Neural cell (in vitro differentiated cells): ENCODE data around the gene TMEM255B. TPM values are rescaled to one million over a fixed set of nuclear protein-coding genes. Genes with fewer than 3 reads are reported as not detected.

Experiments
- H2AFZ ChIP-seq: fragments of 200-600, 300-800 bp; sonication (generic), shearing (Covaris generic); 2 replicates; pipeline ENCODE4 v1.6.0; 2014; ENCODE audit warnings: low read depth, mild to moderate bottlenecking, antibody characterized with exemption, low read length, moderate library complexity
- H3F3A ChIP-seq: fragments of 200-600 bp; shearing (Covaris generic); 2 replicates; pipeline ENCODE4 v1.6.1; 2016; ENCODE audit warnings: mild to moderate bottlenecking, moderate library complexity, mixed read lengths, antibody characterized with exemption, low read length; ENCODE audit not compliant: insufficient read depth, poor library complexity, severe bottlenecking
- H3K27ac ChIP-seq: fragments of 200-600, 300-800 bp; sonication (generic), shearing (Covaris generic); 2 replicates; pipeline ENCODE4 v1.5.1; 2014; ENCODE audit warnings: mild to moderate bottlenecking, low read length, moderate library complexity
- H3K27me3 ChIP-seq: fragments of 300-800, 200-600 bp; sonication (generic), shearing (Covaris generic); 2 replicates; pipeline ENCODE4 v1.6.0; 2014; ENCODE audit warnings: mild to moderate bottlenecking, low read depth, low read length, moderate library complexity; ENCODE audit not compliant: insufficient read depth
- H3K36me3 ChIP-seq: fragments of 300-800, 200-600 bp; sonication (generic), shearing (Covaris generic); 2 replicates; pipeline ENCODE4 v1.5.1; 2014; ENCODE audit warnings: mild to moderate bottlenecking, antibody characterized with exemption, low read length, moderate library complexity; ENCODE audit not compliant: insufficient read depth
- H3K4me2 ChIP-seq: fragments of 300-800, 200-600 bp; sonication (generic), shearing (Covaris generic); 2 replicates; pipeline ENCODE4 v1.6.0; 2014; ENCODE audit warnings: mild to moderate bottlenecking, low read length
- H3K4me3 ChIP-seq: fragments of 300-800, 200-600 bp; sonication (generic), shearing (Covaris generic); 2 replicates; pipeline ENCODE4 v1.5.1; 2014; ENCODE audit warnings: mild to moderate bottlenecking, low read length, moderate library complexity
- H3K79me2 ChIP-seq: fragments of 200-600 bp; shearing (Covaris generic); replicated peaks from 2 replicates; pipeline ENCODE4 v1.6.0; 2014; ENCODE audit warnings: mild to moderate bottlenecking, low read length, moderate library complexity; ENCODE audit not compliant: insufficient read depth
- H3K9ac ChIP-seq: fragments of 300-800, 200-600 bp; sonication (generic), shearing (Covaris generic); 2 replicates; pipeline ENCODE4 v1.6.1; 2016; ENCODE audit warnings: mild to moderate bottlenecking, low read length, mixed read lengths
- H3K9me2 ChIP-seq: fragments of 200-600 bp; shearing (Covaris generic); 2 replicates; pipeline ENCODE4 v1.6.1; 2016; ENCODE audit warnings: mild to moderate bottlenecking, low read length, mixed read lengths; ENCODE audit not compliant: insufficient read depth
- H3K9me3 ChIP-seq: fragments of 200-600, 300-800 bp; sonication (generic), shearing (Covaris generic); 2 replicates; pipeline ENCODE4 v1.6.1; 2016; ENCODE audit warnings: mild to moderate bottlenecking, mixed run types, low read length, moderate library complexity, mixed read lengths
- H4K20me1 ChIP-seq: fragments of 200-600 bp; shearing (Covaris generic); 2 replicates; pipeline ENCODE4 v1.6.1; 2016; ENCODE audit warnings: mild to moderate bottlenecking, mixed run types; ENCODE audit not compliant: insufficient read depth
- EP300 ChIP-seq: fragments of 450-650 bp; conservative IDR thresholded peaks from 2 replicates; pipeline ENCODE4 v1.6.1; 2014; ENCODE audit warnings: antibody characterized with exemption, mild to moderate bottlenecking, moderate library complexity; ENCODE audit not compliant: poor library complexity, severe bottlenecking
- TAF1 ChIP-seq: IDR thresholded peaks from 2 replicates; pipeline ENCODE4 v1.6.1; 2012; ENCODE audit warnings: low read depth
- polyA plus RNA-seq: library from polyadenylated mRNA; depleted of rRNA; stranded (reverse); fragments of >200 nt; gene quantifications from 2 replicates; pipeline ENCODE4 v1.2.3, GENCODE V29; 2014

TMEM255B gene
- polyA plus RNA-seq, 1 donor from 2014 or later: not detected

- Histone ChIP-seq H3K36me3 (no peaks in the 10 kb centered on the region), H4K20me1 (no peaks in the 10 kb centered on the region), H3K4me3 (no peak overlapping the region), H3F3A (no peaks in the 10 kb centered on the region), H3K4me2 (no peak overlapping the region), H3K79me2 (no peaks in the 10 kb centered on the region), H3K9me3 (no peaks in the 10 kb centered on the region), H2AFZ (no peak overlapping the region), H3K27ac (no peak overlapping the region), H3K9me2 (no peaks in the 10 kb centered on the region), H3K9ac (no peak overlapping the region), H3K27me3 (no peaks in the 10 kb centered on the region)
- no peak for TF ChIP-seq TAF1
- TF ChIP-seq EP300: no peak
These were observed 106.4 kb downstream of the TMEM255B start for GRCh38 chr13:113865427-113865826.

Other genes starting within 250 kb of the TMEM255B start
- 81.2 and 81.4 TPM in 2 replicates for gene TFDP1, start 174.5 kb upstream of the TMEM255B start, polyA plus RNA-seq
- 0.52 TPM in 1 of 2 replicates, not detected in the other for gene ATP4B, start 101.0 kb upstream of the TMEM255B start, polyA plus RNA-seq
- gene GRK1, start 92.0 kb upstream of the TMEM255B start, polyA plus RNA-seq: 0.06 and 0.10 TPM in 2 replicates
- gene GAS6, start 104.8 kb downstream of the TMEM255B start, polyA plus RNA-seq: 52.4 and 57.0 TPM in 2 replicates
- gene C13orf46, start 214.8 kb downstream of the TMEM255B start, polyA plus RNA-seq: not detected in 2 replicates